ENCODE results near the gene TIMM10B. TPM values are rescaled to one million over a fixed set of nuclear protein-coding genes. Genes with fewer than 3 reads are reported as not detected.

Gene TIMM10B
- total RNA-seq, 1 experiment from 2014 or later: 53.1 TPM

DNA sequence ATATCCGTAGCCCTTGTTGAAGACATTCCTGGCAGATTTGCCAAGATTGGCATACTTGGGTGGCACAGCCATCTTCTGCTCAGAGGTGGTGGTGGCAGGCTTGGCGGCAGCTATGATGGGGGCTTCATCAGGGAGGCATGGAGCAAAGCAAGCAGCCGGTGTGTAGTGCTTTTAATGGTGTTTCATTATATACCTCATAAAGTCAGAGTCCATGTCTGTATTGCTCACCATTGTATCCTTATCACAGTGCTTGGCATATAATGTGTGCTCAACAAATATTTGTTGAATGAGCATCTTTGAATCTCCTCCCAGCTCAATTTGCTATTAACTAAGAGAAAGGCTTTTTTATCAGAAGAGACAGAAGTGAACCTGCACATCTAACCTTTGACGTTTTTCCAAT, 8.0 kb downstream of the TIMM10B start:
- H3K9me3 Mint-ChIP-seq (ENCODE audit: unreplicated experiment): no peaks in the 10 kb centered on the region
- BruUV-seq (replicated peaks): no TSS peak
- TF ChIP-seq, protein P1, sequence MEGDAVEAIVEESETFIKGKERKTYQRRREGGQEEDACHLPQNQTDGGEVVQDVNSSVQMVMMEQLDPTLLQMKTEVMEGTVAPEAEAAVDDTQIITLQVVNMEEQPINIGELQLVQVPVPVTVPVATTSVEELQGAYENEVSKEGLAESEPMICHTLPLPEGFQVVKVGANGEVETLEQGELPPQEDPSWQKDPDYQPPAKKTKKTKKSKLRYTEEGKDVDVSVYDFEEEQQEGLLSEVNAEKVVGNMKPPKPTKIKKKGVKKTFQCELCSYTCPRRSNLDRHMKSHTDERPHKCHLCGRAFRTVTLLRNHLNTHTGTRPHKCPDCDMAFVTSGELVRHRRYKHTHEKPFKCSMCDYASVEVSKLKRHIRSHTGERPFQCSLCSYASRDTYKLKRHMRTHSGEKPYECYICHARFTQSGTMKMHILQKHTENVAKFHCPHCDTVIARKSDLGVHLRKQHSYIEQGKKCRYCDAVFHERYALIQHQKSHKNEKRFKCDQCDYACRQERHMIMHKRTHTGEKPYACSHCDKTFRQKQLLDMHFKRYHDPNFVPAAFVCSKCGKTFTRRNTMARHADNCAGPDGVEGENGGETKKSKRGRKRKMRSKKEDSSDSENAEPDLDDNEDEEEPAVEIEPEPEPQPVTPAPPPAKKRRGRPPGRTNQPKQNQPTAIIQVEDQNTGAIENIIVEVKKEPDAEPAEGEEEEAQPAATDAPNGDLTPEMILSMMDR (IDR thresholded peaks at IDR 0.05; ENCODE audit: insufficient read depth in 1 of 2, low read depth in 1 of 2, low read length in 1 of 2, severe bottlenecking in 1 of 2, unreplicated experiment in 1 of 2): no peak
- H3K4me1 Mint-ChIP-seq (ENCODE audit: low read depth, unreplicated experiment): peaks cover 6% of the 10 kb centered on the region
- H3K4me3 Mint-ChIP-seq (ENCODE audit: unreplicated experiment): peak overlapping the region; percentile 35
- DNase-seq: peak in 1 of 2 experiments; percentile 36
- CTCF ChIA-PET: interaction anchor here (0.8 to 1.8 kb wide), 6 partner anchors 8 to 126 kb away, joined by 3 to 8 read pairs (median 4); partner anchors contain the start of genes APBB1, ARFIP2 and TIMM10B
- H3K27me3 Mint-ChIP-seq (ENCODE audit: insufficient read depth, unreplicated experiment): no peaks in the 10 kb centered on the region
- H3K27ac Mint-ChIP-seq (ENCODE audit: unreplicated experiment): peak overlapping the region; percentile 29
- intact Hi-C loops (cut with micrococcal nuclease; ENCODE audit: unreplicated experiment): loop anchor here (1.0 to 2.0 kb wide), 2 partner anchors 31 to 193 kb away; partner anchors contain the start of gene MRPL17
- no peaks in the 10 kb centered on the region for H3K9me3 ChIP-seq
- H3K4me3 ChIP-seq (ENCODE audit: low read depth, low read length): no peak overlapping the region
- H3K36me3 Mint-ChIP-seq (ENCODE audit: insufficient read depth, unreplicated experiment): peaks cover 7% of the 10 kb centered on the region
- H3K36me3 ChIP-seq (ENCODE audit: control insufficient read depth, insufficient read depth, low read length): no peaks in the 10 kb centered on the region
- no peaks in the 10 kb centered on the region for H3K27me3 ChIP-seq (replicated peaks; ENCODE audit: control insufficient read depth, insufficient read depth, low read length)
- H3K4me1 ChIP-seq: peaks cover 62% of the 10 kb centered on the region
- POLR2A ChIA-PET: interaction anchor here (1.3 kb wide), 1 partner anchor 8 kb away, joined by 5 read pairs; the partner anchor contains the start of genes ARFIP2 and TIMM10B

DNA sequence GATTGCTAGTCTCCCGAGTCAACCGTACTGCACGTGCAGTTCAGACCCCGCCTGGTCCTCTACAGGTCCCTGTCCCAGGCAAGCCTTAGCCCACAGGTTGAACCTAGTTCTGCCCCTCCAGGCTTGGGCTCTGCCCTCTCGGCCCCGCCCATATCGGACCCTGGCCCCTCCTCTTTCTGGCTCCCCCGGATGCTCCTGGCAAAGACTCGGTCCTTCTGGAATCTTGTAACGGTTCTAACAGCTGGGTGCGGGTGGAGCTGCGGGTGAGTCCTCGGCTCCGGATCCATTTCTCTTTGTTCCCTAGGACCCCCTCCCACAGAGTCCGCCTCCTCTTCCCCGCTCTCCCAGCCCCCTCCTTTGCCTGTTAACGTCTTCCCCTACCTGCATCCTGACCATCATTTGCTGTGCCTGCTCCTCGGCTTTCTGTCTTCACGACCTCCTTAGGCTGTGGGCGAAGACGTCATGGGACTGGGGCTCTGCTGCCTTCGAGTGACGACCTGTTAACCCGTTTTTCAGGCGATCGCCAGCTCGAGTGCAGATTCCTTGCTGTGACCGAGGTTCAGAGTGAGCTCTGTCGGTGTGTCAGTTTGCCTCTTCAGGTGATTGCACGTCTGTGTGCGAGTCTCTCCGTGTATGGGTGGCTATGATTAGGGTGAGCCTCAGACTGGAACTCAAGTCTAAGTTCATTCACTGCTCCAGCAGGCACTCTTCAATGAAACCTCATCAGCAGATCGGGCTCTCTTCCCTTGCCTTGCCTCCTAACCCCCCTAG, 16.0 kb downstream of the TIMM10B start, which contains the start of gene DNHD1:
TSS of gene DNHD1 (plus strand) at position 212 of the 771 bp plus-strand sequence. CDS start 936 bp downstream, outside the sequence.
- POLR2A ChIA-PET: interaction anchor here (0.6 kb wide), 1 partner anchor 74 kb away, joined by 10 read pairs; no protein-coding TSS in a partner anchor
- Histone ChIP-seq H3K27me3 (replicated peaks; ENCODE audit: control insufficient read depth, insufficient read depth, low read length) (no peaks in the 10 kb centered on the region), H3K36me3 (ENCODE audit: control insufficient read depth, insufficient read depth, low read length) (peaks cover 2% of the 10 kb centered on the region; the same call in 1 of the 2 replicates), H3K9me3 (no peaks in the 10 kb centered on the region), H3K4me1 (no peaks in the 10 kb centered on the region), H3K4me3 (ENCODE audit: low read depth, low read length) (no peak within 1 kb of the TSS)
- TF ChIP-seq, protein P1 (IDR thresholded peaks at IDR 0.05; ENCODE audit: insufficient read depth in 1 of 2, low read depth in 1 of 2, low read length in 1 of 2, severe bottlenecking in 1 of 2, unreplicated experiment in 1 of 2): no peak
- Mint-ChIP-seq H3K27ac (ENCODE audit: unreplicated experiment) (peak within 1 kb of the TSS; percentile 6), H3K27me3 (ENCODE audit: insufficient read depth, unreplicated experiment) (no peaks in the 10 kb centered on the region), H3K36me3 (ENCODE audit: insufficient read depth, unreplicated experiment) (peaks cover 7% of the 10 kb centered on the region), H3K9me3 (ENCODE audit: unreplicated experiment) (no peaks in the 10 kb centered on the region), H3K4me1 (ENCODE audit: low read depth, unreplicated experiment) (peaks cover 17% of the 10 kb centered on the region), H3K4me3 (ENCODE audit: unreplicated experiment) (no peak within 1 kb of the TSS)
- intact Hi-C loops (cut with micrococcal nuclease; ENCODE audit: unreplicated experiment): no loop called here
- no peak for DNase-seq
- CTCF ChIA-PET: interaction anchor here (0.6 kb wide), 1 partner anchor 105 kb away, joined by 5 read pairs; no protein-coding TSS in a partner anchor
- BruUV-seq (replicated peaks): no TSS peak

GRCh38 chr11:6498121-6498520, 16.8 kb downstream of the TIMM10B start:
- H3K27me3 Mint-ChIP-seq (ENCODE audit: insufficient read depth, unreplicated experiment): no peaks in the 10 kb centered on the region
- no peak overlapping the region for H3K27ac Mint-ChIP-seq (ENCODE audit: unreplicated experiment)
- Histone ChIP-seq H3K36me3 (ENCODE audit: control insufficient read depth, insufficient read depth, low read length) (peaks cover 2% of the 10 kb centered on the region; the same call in 1 of the 2 replicates), H3K4me3 (ENCODE audit: low read depth, low read length) (no peak overlapping the region), H3K4me1 (no peaks in the 10 kb centered on the region), H3K9me3 (no peaks in the 10 kb centered on the region), H3K27me3 (replicated peaks; ENCODE audit: control insufficient read depth, insufficient read depth, low read length) (no peaks in the 10 kb centered on the region)
- ChIA-PET POLR2A (no interaction called here), CTCF (interaction anchor here (0.6 to 3.1 kb wide), 3 partner anchors 22 to 119 kb away, joined by 3 to 13 read pairs (median 4); no protein-coding TSS in a partner anchor)
- TF ChIP-seq, protein P1 (IDR thresholded peaks at IDR 0.05; ENCODE audit: insufficient read depth in 1 of 2, low read depth in 1 of 2, low read length in 1 of 2, severe bottlenecking in 1 of 2, unreplicated experiment in 1 of 2): no peak
- H3K4me3 Mint-ChIP-seq (ENCODE audit: unreplicated experiment): no peak overlapping the region
- DNase-seq: no peak
- H3K9me3 Mint-ChIP-seq (ENCODE audit: unreplicated experiment): no peaks in the 10 kb centered on the region
- intact Hi-C loops (cut with micrococcal nuclease; ENCODE audit: unreplicated experiment): no loop called here
- BruUV-seq (replicated peaks): no TSS peak
- peaks cover 7% of the 10 kb centered on the region for H3K36me3 Mint-ChIP-seq (ENCODE audit: insufficient read depth, unreplicated experiment)
- peaks cover 17% of the 10 kb centered on the region for H3K4me1 Mint-ChIP-seq (ENCODE audit: low read depth, unreplicated experiment)
